Activated T-cell treated with anti-CD3 and anti-CD28 coated beads, Interleukin-2, amount 50 U/mL, for 48 hours (primary cell): ENCODE data around the gene SNRPA.
"Not testable (repeated sequence)": the region's sequence is repeated elsewhere in the genome, so short reads cannot be mapped to it uniquely, and the experiment has no call there.

Experiments
- DNase-seq, 2 experiments: peaks; one replicate each; pipeline ENCODE4 v3.0.0-alpha.2; 2020

The SNRPA gene

GRCh38 chr19:40802300-40803169 is 51.5 kb downstream of the SNRPA start:
- no peak for DNase-seq

- DNase-seq: peak in 1 of 2 experiments; percentile 60
Measured at GRCh38 chr19:40803170-40803856, 52.3 kb downstream of the SNRPA start.

- peak in 1 of 2 experiments; percentile 65 for DNase-seq
Measured at GRCh38 chr19:40803857-40804782, 53.1 kb downstream of the SNRPA start.

GRCh38 chr19:40804783-40805242 is 53.8 kb downstream of the SNRPA start:
- no peak for DNase-seq

GRCh38 chr19:40805258-40805868 is 54.4 kb downstream of the SNRPA start:
- DNase-seq: peak; percentile 44 to 46

GRCh38 chr19:40806423-40807146 is 55.6 kb downstream of the SNRPA start:
- peak; percentile 84 to 88 for DNase-seq

GRCh38 chr19:40807147-40808020 is 56.4 kb downstream of the SNRPA start:
- DNase-seq: peak in 1 of 2 experiments; percentile 35

- DNase-seq: no peak
Measured at GRCh38 chr19:40808021-40808325, 57.0 kb downstream of the SNRPA start.

GRCh38 chr19:40808497-40808896 is 57.5 kb downstream of the SNRPA start:
- DNase-seq: no peak

- no peak for DNase-seq
Measured at GRCh38 chr19:40809358-40810086, 58.5 kb downstream of the SNRPA start.

GRCh38 chr19:40810160-40810559 is 59.2 kb downstream of the SNRPA start:
- DNase-seq: no peak

GRCh38 chr19:40810649-40811408 is 59.8 kb downstream of the SNRPA start:
- peak; percentile 70 to 78 for DNase-seq

- peak in 1 of 2 experiments; percentile 42 for DNase-seq
Measured at GRCh38 chr19:40811478-40812341, 60.7 kb downstream of the SNRPA start.

GRCh38 chr19:40812571-40812970 is 61.6 kb downstream of the SNRPA start:
- DNase-seq: not testable (repeated sequence)

- DNase-seq: no peak
Measured at GRCh38 chr19:40813182-40813581, 62.2 kb downstream of the SNRPA start.
